Measurements from ENCODE around the gene COL23A1. TPM values are rescaled to one million over a fixed set of nuclear protein-coding genes. Genes with fewer than 3 reads are reported as not detected.

COL23A1 gene
- total RNA-seq, 1 experiment from 2014 or later = not detected

DNA sequence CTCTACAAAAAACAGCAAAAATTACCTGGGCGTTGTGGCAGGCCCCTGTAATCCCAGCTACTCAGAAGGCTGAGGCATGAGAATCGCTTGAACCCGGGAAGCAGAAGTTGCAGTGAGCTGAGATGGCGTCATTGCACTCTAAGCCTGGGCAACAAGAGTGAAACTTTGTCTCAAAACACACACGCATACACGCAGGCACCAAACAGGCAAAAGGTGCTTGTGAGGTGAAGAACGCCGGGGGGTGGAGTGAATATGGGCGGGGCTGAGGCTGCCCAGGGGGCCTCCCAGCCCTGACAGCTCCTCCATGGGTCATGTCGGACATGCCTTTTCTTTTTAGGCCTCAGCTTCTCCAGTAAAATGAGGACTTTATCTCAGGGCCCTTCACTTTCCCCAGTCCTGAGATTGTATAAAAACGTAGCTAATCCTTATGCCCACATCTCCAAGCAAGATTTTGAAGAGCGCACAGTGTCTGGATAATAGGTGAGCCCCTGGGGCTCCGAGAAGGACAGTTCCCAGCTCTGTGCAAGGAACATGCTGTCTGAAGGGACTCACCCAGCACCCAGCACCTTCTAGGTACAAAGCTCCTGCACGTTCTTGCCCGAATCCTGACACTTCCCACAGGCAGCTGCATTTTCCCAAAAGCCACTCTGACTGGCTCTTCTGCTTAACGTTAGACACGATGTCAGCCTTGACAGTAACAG lies 168.3 kb downstream of the COL23A1 start:
- Mint-ChIP-seq H3K4me3 (ENCODE audit: low read depth, unreplicated experiment) (no peak overlapping the region), H3K27me3 (ENCODE audit: unreplicated experiment) (peaks cover 16% of the 10 kb centered on the region), H3K27ac (ENCODE audit: unreplicated experiment) (no peak overlapping the region), H3K9me3 (ENCODE audit: low read depth, unreplicated experiment) (no peaks in the 10 kb centered on the region), H3K4me1 (ENCODE audit: low read depth, unreplicated experiment) (no peaks in the 10 kb centered on the region), H3K36me3 (ENCODE audit: insufficient read depth, unreplicated experiment) (no peaks in the 10 kb centered on the region)
- TF ChIP-seq, protein P1, sequence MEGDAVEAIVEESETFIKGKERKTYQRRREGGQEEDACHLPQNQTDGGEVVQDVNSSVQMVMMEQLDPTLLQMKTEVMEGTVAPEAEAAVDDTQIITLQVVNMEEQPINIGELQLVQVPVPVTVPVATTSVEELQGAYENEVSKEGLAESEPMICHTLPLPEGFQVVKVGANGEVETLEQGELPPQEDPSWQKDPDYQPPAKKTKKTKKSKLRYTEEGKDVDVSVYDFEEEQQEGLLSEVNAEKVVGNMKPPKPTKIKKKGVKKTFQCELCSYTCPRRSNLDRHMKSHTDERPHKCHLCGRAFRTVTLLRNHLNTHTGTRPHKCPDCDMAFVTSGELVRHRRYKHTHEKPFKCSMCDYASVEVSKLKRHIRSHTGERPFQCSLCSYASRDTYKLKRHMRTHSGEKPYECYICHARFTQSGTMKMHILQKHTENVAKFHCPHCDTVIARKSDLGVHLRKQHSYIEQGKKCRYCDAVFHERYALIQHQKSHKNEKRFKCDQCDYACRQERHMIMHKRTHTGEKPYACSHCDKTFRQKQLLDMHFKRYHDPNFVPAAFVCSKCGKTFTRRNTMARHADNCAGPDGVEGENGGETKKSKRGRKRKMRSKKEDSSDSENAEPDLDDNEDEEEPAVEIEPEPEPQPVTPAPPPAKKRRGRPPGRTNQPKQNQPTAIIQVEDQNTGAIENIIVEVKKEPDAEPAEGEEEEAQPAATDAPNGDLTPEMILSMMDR (IDR thresholded peaks at IDR 0.05; ENCODE audit: unreplicated experiment) = no peak
- CTCF ChIA-PET = no interaction called here
- no TSS peak for BruUV-seq (replicated peaks)
- no peak for DNase-seq
- intact Hi-C loops (cut with micrococcal nuclease; ENCODE audit: unreplicated experiment) = no loop called here

DNA sequence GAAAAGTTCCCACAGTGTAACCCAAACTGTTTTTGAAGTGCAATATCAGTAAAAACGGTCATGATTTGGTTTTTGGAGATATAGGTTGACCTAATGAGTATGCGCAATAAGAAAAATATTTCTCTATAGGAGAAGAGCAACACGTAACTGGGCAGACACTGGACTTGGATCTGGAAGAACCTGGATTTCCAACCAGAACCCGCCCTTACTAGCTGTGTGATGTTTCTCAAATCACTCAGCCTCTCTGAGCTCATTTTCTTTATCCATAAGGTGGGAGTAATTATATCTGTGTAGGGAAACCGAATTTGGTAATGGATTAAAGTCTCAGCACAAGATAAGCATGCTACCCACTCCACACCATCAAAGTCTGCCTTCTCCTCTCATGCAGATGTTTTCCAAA lies 169.1 kb downstream of the COL23A1 start:
- Mint-ChIP-seq H3K9me3 (ENCODE audit: low read depth, unreplicated experiment) (no peaks in the 10 kb centered on the region), H3K27me3 (ENCODE audit: unreplicated experiment) (peaks cover 16% of the 10 kb centered on the region), H3K4me3 (ENCODE audit: low read depth, unreplicated experiment) (no peak overlapping the region), H3K36me3 (ENCODE audit: insufficient read depth, unreplicated experiment) (no peaks in the 10 kb centered on the region), H3K27ac (ENCODE audit: unreplicated experiment) (no peak overlapping the region), H3K4me1 (ENCODE audit: low read depth, unreplicated experiment) (no peaks in the 10 kb centered on the region)
- no peak for DNase-seq
- TF ChIP-seq, protein P1 (IDR thresholded peaks at IDR 0.05; ENCODE audit: unreplicated experiment) = no peak
- no TSS peak for BruUV-seq (replicated peaks)
- intact Hi-C loops (cut with micrococcal nuclease; ENCODE audit: unreplicated experiment) = no loop called here
- CTCF ChIA-PET = no interaction called here

DNA sequence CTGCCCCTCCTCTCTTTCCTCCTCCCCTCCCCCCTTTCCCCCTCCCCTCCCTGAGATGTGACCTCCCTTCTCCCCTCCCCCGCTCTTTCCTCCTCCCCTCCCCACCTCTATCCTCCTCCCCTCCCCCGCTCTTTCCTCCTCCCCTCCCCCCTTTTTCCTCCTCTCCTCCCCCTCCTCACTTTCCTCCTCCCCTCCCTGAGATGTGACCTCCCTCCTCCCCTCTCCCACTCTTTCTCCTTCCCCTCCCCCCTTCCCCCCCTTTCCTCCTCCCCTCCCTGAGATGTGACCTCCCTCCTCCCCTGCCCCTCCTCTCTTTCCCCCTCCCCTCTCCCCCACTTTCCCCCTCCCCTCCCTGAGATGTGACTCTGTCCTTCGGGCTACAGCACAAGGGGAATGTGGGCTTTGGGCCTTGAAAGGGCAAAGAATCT lies 169.8 kb downstream of the COL23A1 start:
- CTCF ChIA-PET = no interaction called here
- TF ChIP-seq, protein P1 (IDR thresholded peaks at IDR 0.05; ENCODE audit: unreplicated experiment) = no peak
- no TSS peak for BruUV-seq (replicated peaks)

DNA sequence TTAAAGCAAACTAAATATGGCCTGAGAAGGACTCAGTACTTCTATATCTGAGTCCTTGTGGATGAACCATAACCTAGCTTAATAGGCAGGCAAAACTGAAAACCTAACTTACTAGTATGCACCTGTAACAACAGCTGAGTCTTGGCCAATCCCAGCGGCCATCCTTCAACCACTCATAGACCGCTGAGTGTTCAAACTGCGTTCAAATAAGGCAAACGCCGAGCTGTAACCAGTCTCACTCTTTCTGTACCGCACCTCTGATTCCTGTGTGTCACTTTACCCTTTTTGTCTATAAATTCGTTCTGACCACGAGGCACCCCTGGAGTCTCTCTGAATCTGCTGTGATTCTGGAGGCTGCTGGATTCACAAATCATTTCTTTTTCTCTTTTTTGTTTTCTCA lies 170.5 kb downstream of the COL23A1 start:
- no peaks in the 10 kb centered on the region for H3K36me3 Mint-ChIP-seq (ENCODE audit: insufficient read depth, unreplicated experiment)
- no TSS peak for BruUV-seq (replicated peaks)
- no peak overlapping the region for H3K4me3 Mint-ChIP-seq (ENCODE audit: low read depth, unreplicated experiment)

More for the DNA sequence above, 169.8 kb downstream of the COL23A1 start:
- Mint-ChIP-seq H3K27me3 (ENCODE audit: unreplicated experiment) (peaks cover 16% of the 10 kb centered on the region), H3K36me3 (ENCODE audit: insufficient read depth, unreplicated experiment) (no peaks in the 10 kb centered on the region), H3K27ac (ENCODE audit: unreplicated experiment) (no peak overlapping the region), H3K9me3 (ENCODE audit: low read depth, unreplicated experiment) (no peaks in the 10 kb centered on the region), H3K4me3 (ENCODE audit: low read depth, unreplicated experiment) (no peak overlapping the region), H3K4me1 (ENCODE audit: low read depth, unreplicated experiment) (no peaks in the 10 kb centered on the region)
- intact Hi-C loops (cut with micrococcal nuclease; ENCODE audit: unreplicated experiment) = no loop called here
- DNase-seq = no peak

More for the DNA sequence above, 170.5 kb downstream of the COL23A1 start:
- no peaks in the 10 kb centered on the region for H3K9me3 Mint-ChIP-seq (ENCODE audit: low read depth, unreplicated experiment)
- CTCF ChIA-PET = no interaction called here
- intact Hi-C loops (cut with micrococcal nuclease; ENCODE audit: unreplicated experiment) = no loop called here
- TF ChIP-seq, protein P1 (IDR thresholded peaks at IDR 0.05; ENCODE audit: unreplicated experiment) = no peak
- peaks cover 16% of the 10 kb centered on the region for H3K27me3 Mint-ChIP-seq (ENCODE audit: unreplicated experiment)
- DNase-seq = no peak
- H3K4me1 Mint-ChIP-seq (ENCODE audit: low read depth, unreplicated experiment) = no peaks in the 10 kb centered on the region
- no peak overlapping the region for H3K27ac Mint-ChIP-seq (ENCODE audit: unreplicated experiment)
